Panc1 (cell line): ENCODE data around the gene TMPRSS6. TPM values are rescaled to one million over a fixed set of nuclear protein-coding genes. Genes with fewer than 3 reads are reported as not detected.

ENCODE experiments used
- ATAC-seq: fragments of 200-7000 bp; cut with Tn5 transposase; 2 replicates; pipeline ENCODE4 v1.9.1; 2020; ENCODE audit warnings: mild to moderate bottlenecking, moderate library complexity
- BruUV-seq: library from RNA; stranded (reverse); fragments of 400-500 nt; replicated peaks from 2 replicates; lab custom pipeline; 2021; lab: Mats Ljungman, UMichigan
- CTCF ChIA-PET: fragments of 300-600 bp; sonication (Branson Sonifier 250); formaldehyde crosslinking; loops from one replicate; lab custom pipeline; 2022; ENCODE audit warnings: antibody characterized with exemption; lab: Charles Lee
- POLR2A ChIA-PET: fragments of 300-600 bp; sonication (Branson Sonifier 250); formaldehyde crosslinking; loops from one replicate; lab custom pipeline; 2022; ENCODE audit warnings: antibody characterized with exemption; lab: Charles Lee
- DNase-seq: peaks from one replicate; pipeline ENCODE4 v3.0.0-alpha.2; 2010; ENCODE audit warnings: low read depth, low spot score
- H3K27ac ChIP-seq: 2 replicates; pipeline ENCODE4 v1.5.1; 2011; ENCODE audit warnings: mild to moderate bottlenecking, low read length, inconsistent platforms
- H3K27me3 ChIP-seq: fragments of 200-500 bp; sonication (Bioruptor generic); 2 replicates; pipeline ENCODE4 v1.6.0; 2014; ENCODE audit warnings: low read length, inconsistent platforms; ENCODE audit not compliant: control insufficient read depth, insufficient read depth
- H3K36me3 ChIP-seq: fragments of 200-500 bp; sonication (Bioruptor generic); 2 replicates; pipeline ENCODE4 v1.5.1; 2014; ENCODE audit warnings: inconsistent platforms, mild to moderate bottlenecking, low read length, moderate library complexity; ENCODE audit not compliant: control insufficient read depth, insufficient read depth
- H3K4me1 ChIP-seq: 2 replicates; pipeline ENCODE4 v1.5.1; 2011; ENCODE audit warnings: inconsistent platforms, mild to moderate bottlenecking, low read length, moderate library complexity; ENCODE audit not compliant: control insufficient read depth, insufficient read depth
- H3K4me3 ChIP-seq, 2 experiments: 2 replicates each; pipeline ENCODE4 v1.5.1; 2011 to 2012; ENCODE audit warnings: low read depth in 2 of 2, low read length in 2 of 2, mild to moderate bottlenecking in 2 of 2, inconsistent platforms in 1 of 2, moderate library complexity in 1 of 2
- H3K9me3 ChIP-seq: fragments of 200-500 bp; sonication (Bioruptor generic); 2 replicates; pipeline ENCODE4 v1.5.1; 2014; ENCODE audit warnings: low read depth, mild to moderate bottlenecking, inconsistent platforms, low read length, moderate library complexity; ENCODE audit not compliant: control insufficient read depth, insufficient read depth
- CTCF ChIP-seq: fragments of 450-650 bp; IDR thresholded peaks from 2 replicates; pipeline ENCODE4 v1.5.1; 2017; ENCODE audit warnings: mild to moderate bottlenecking
- POLR2AphosphoS5 ChIP-seq: IDR thresholded peaks from 2 replicates; pipeline ENCODE4 v1.6.1; 2012; ENCODE audit warnings: mild to moderate bottlenecking, low read depth, low read length, moderate library complexity
- SIN3A ChIP-seq: IDR thresholded peaks from 2 replicates; pipeline ENCODE4 v1.6.1; 2012; ENCODE audit warnings: low read depth, mild to moderate bottlenecking, low read length, moderate library complexity, borderline replicate concordance; ENCODE audit not compliant: insufficient read depth
- TCF7L2 ChIP-seq: IDR thresholded peaks from 2 replicates; pipeline ENCODE4 v1.6.1; 2011; ENCODE audit warnings: mild to moderate bottlenecking, low read depth, low read length, inconsistent platforms
- in situ Hi-C: cut with HindIII; loops from 2 replicates; pipeline ENCODE4 v1.10.0; 2016; ENCODE audit warnings: low sequenced_read_pairs, low pct_unique_long_range_greater_than_20kb
- intact Hi-C: fragments of 100-400 bp; cut with micrococcal nuclease; formaldehyde crosslinking; loops from one replicate; pipeline ENCODE4 v1.10.0; 2022; ENCODE audit not compliant: unreplicated experiment
- total RNA-seq: library from RNA; stranded (reverse); gene quantifications from one replicate; pipeline ENCODE4 v1.2.1, GENCODE V29; 2021; ENCODE audit not compliant: unreplicated experiment
- TF ChIP-seq, protein P1 (sequence below), 2 experiments: IDR thresholded peaks; 2 replicates each; pipeline ENCODE4 v1.6.1; 2011 to 2012; ENCODE audit warnings: low read depth in 2 of 2, control low read depth in 1 of 2, low read length in 1 of 2, mild to moderate bottlenecking in 1 of 2, moderate library complexity in 1 of 2; ENCODE audit not compliant: insufficient read depth in 1 of 2

Gene TMPRSS6
- total RNA-seq, 1 experiment from 2014 or later = not detected

- TF ChIP-seq TCF7L2 (no peak), CTCF (no peak), POLR2AphosphoS5 (no peak), SIN3A (no peak)
- TF ChIP-seq, protein P1, sequence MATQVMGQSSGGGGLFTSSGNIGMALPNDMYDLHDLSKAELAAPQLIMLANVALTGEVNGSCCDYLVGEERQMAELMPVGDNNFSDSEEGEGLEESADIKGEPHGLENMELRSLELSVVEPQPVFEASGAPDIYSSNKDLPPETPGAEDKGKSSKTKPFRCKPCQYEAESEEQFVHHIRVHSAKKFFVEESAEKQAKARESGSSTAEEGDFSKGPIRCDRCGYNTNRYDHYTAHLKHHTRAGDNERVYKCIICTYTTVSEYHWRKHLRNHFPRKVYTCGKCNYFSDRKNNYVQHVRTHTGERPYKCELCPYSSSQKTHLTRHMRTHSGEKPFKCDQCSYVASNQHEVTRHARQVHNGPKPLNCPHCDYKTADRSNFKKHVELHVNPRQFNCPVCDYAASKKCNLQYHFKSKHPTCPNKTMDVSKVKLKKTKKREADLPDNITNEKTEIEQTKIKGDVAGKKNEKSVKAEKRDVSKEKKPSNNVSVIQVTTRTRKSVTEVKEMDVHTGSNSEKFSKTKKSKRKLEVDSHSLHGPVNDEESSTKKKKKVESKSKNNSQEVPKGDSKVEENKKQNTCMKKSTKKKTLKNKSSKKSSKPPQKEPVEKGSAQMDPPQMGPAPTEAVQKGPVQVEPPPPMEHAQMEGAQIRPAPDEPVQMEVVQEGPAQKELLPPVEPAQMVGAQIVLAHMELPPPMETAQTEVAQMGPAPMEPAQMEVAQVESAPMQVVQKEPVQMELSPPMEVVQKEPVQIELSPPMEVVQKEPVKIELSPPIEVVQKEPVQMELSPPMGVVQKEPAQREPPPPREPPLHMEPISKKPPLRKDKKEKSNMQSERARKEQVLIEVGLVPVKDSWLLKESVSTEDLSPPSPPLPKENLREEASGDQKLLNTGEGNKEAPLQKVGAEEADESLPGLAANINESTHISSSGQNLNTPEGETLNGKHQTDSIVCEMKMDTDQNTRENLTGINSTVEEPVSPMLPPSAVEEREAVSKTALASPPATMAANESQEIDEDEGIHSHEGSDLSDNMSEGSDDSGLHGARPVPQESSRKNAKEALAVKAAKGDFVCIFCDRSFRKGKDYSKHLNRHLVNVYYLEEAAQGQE (IDR thresholded peaks at IDR 0.05; ENCODE audit: insufficient read depth in 1 of 2, low read depth in 2 of 2, low read length in 1 of 2) = no peak
- Histone ChIP-seq H3K9me3 (no peaks in the 10 kb centered on the region), H3K27me3 (no peaks in the 10 kb centered on the region), H3K36me3 (no peaks in the 10 kb centered on the region), H3K27ac (no peak overlapping the region), H3K4me1 (no peaks in the 10 kb centered on the region), H3K4me3 (no peak overlapping the region)
- POLR2A ChIA-PET = no interaction called here
- intact Hi-C loops = no loop called here
- BruUV-seq = no TSS peak
- in situ Hi-C loops = no loop called here
- ATAC-seq = no peak
- CTCF ChIA-PET = no interaction called here
- DNase-seq = no peak
Measured at GRCh38 chr22:37083914-37084313, 25.6 kb downstream of the TMPRSS6 start.

DNA sequence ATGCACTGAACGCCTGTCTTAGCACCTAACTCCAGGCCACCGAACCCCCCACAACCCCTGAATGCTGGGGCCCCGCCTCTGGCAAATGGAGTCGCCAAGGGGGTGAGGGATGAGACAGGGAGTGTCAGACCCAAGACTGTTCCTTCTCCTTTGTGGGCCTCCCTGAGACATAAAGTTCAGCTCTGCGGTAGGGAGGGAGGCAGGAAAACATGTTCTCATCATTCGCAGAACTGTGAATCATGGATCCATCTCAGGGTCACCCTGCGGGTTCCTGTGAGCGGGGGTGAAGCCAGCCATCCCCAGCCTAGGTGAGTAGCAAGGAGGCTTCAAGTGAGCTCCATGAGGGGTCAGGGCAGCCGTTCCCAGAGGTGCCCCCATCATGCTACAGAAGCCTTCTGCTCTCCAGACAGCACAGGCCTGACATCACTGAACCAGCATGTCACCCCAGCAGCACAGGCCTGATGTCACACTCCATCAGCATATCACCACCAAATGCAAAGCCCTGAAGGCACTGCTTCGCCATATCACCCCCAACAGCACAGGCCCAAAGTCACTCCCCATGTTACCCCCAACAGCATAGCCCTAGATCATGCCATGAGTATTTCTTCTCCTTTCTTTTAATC, 27.2 kb downstream of the TMPRSS6 start:
- Histone ChIP-seq H3K4me1 (no peaks in the 10 kb centered on the region), H3K9me3 (no peaks in the 10 kb centered on the region), H3K4me3 (no peak overlapping the region), H3K36me3 (no peaks in the 10 kb centered on the region), H3K27ac (no peak overlapping the region), H3K27me3 (no peaks in the 10 kb centered on the region)
- ATAC-seq (no peak), DNase-seq (no peak)
- intact Hi-C loops = no loop called here
- ChIA-PET CTCF (no interaction called here), POLR2A (no interaction called here)
- in situ Hi-C loops = no loop called here
- TF ChIP-seq, protein P1 (IDR thresholded peaks at IDR 0.05; ENCODE audit: insufficient read depth in 1 of 2, low read depth in 2 of 2, low read length in 1 of 2) = no peak
- no peak for TF ChIP-seq POLR2AphosphoS5
- no peak for TF ChIP-seq SIN3A
- TF ChIP-seq CTCF = no peak
- no peak for TF ChIP-seq TCF7L2
- no TSS peak for BruUV-seq
